ENCODE measurements around the gene SCYL1.

GRCh38 chr11:65492637-65493366, 32.1 kb upstream of the SCYL1 start:
- TF ChIP-seq CTCF (IDR thresholded peaks at IDR 0.05; ENCODE audit: borderline replicate concordance, extremely low read depth, low read length, poor library complexity, severe bottlenecking) (no peak), EZH2 (IDR thresholded peaks at IDR 0.05; ENCODE audit: borderline replicate concordance, low read depth, low read length, severe bottlenecking) (no peak)
